Right lobe of liver (tissue), 6 donors: ENCODE data around the gene AKR1C4. TPM values are rescaled to one million over a fixed set of nuclear protein-coding genes. Genes with fewer than 3 reads are reported as not detected.
"Not testable (repeated sequence)": the region's sequence is repeated elsewhere in the genome, so short reads cannot be mapped to it uniquely, and the experiment has no call there.

Source experiments
- ATAC-seq, 4 donors: fragments of 200-7000 bp; cut with Tn5 transposase; one replicate each; pipeline ENCODE4 v1.9.1; 2020; ENCODE audit warnings: mild to moderate bottlenecking in 4 of 4, moderate library complexity in 4 of 4
- DNase-seq, 3 donors: peaks; one replicate each; pipeline ENCODE4 v3.0.0-alpha.2; 2020
- H3K27ac ChIP-seq, 3 donors: fragments of 200-600 bp; one replicate each; pipeline ENCODE4 v1.8.0; 2022
- H3K27me3 ChIP-seq, 2 donors: fragments of 200-600 bp; one replicate each; pipeline ENCODE4 v1.8.0; 2022
- H3K36me3 ChIP-seq, 4 donors: fragments of 200-600 bp; sonication (generic) in 1 of 4; one replicate each; pipeline versions ENCODE4 v1.5.1 to v1.8.0; 2017 to 2022; ENCODE audit warnings: control low read depth in 1 of 4
- H3K4me1 ChIP-seq, 4 donors: fragments of 200-600 bp; sonication (generic) in 1 of 4; one replicate each; pipeline versions ENCODE4 v1.5.1 to v1.8.0; 2017 to 2022; ENCODE audit warnings: control low read depth in 1 of 4
- H3K4me3 ChIP-seq, 3 donors: fragments of 200-600 bp; one replicate each; pipeline ENCODE4 v1.8.0; 2022
- H3K9me3 ChIP-seq, 4 donors: fragments of 200-600 bp; sonication (generic) in 1 of 4; one replicate each; pipeline versions ENCODE4 v1.5.1 to v1.8.0; 2017 to 2022; ENCODE audit warnings: control low read depth in 1 of 4
- POLR2A ChIP-seq: fragments of 450-650 bp; IDR thresholded peaks from one replicate; pipeline ENCODE4 v1.6.1; 2017; ENCODE audit warnings: antibody characterized with exemption, mild to moderate bottlenecking
- WGBS: methylation state at CpG from one replicate; pipeline ENCODE4 v1.1.6; 2018; ENCODE audit warnings: low coverage, low lambda C conversion rate; ENCODE audit not compliant: insufficient coverage; ENCODE audit errors: missing lambda C conversion rate; 5-methylcytosine and 5-hydroxymethylcytosine counted together
- intact Hi-C, 2 donors: fragments of 100-400 bp; cut with DNase I; formaldehyde crosslinking; loops; one replicate each; pipeline versions ENCODE4 v1.11.2 to v1.14.1; 2022
- total RNA-seq, 6 experiments: library from RNA; depleted of rRNA in 2 of 6; stranded (reverse); fragments of >200 nt in 2 of 6; fragmentation: NEBNext Ultra II Directional in 3 of 6; extraction: Animal tissue kit (Norgen Biotek cat#: 25700) in 3 of 6; gene quantifications; one replicate each; pipeline versions ENCODE4 v1.1.0 to v1.2.4, GENCODE V29; 2016 to 2023
- TF ChIP-seq, protein P1 (sequence below), 4 donors: fragments of 200-600 bp in 3 of 4; fragments of 450-650 bp in 1 of 4; IDR thresholded peaks; one replicate each; pipeline versions ENCODE4 v1.5.1 to v1.8.0; 2016 to 2022; ENCODE audit warnings: antibody characterized with exemption in 4 of 4, mild to moderate bottlenecking in 2 of 4
- donor health status: DM: no; HTN: yes; CAD: no.
- donor health status: DM: no; HTN: no; CAD: no.
- donor health status: DM: no; HTN: no; CAD: no.
- donor health status: DM: no; HTN: yes; CAD: no.
- donor health status: DM: no; HTN: yes; CAD: no.

Gene AKR1C4
- total RNA-seq, 6 experiments from 2014 or later: 172 to 471 (median 220) TPM

DNA sequence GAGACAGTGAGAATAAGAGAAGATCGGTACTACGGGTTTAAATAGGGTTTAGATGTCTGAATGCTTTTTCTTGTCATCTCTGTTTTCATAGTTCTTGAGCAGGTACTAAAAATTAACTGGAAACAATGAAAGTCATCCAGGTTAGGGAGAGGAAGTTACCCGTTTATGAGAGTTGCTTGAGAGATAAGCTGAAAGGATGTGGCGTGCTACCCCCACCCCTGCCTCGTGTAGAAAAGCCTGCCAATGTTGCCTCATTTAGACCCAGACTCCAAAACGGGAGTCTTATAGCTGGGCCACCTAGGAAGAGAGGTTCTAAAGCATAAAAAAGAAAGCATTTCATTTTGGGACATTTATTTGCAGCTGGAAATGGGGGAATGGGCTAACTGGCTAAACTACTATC, 10.2 kb downstream of the AKR1C4 start:
- peaks cover 0 to 59% (median 20%) of the 10 kb centered on the region in 4 donors for H3K36me3 ChIP-seq
- no peak overlapping the region for H3K27ac ChIP-seq
- TF ChIP-seq, protein P1, sequence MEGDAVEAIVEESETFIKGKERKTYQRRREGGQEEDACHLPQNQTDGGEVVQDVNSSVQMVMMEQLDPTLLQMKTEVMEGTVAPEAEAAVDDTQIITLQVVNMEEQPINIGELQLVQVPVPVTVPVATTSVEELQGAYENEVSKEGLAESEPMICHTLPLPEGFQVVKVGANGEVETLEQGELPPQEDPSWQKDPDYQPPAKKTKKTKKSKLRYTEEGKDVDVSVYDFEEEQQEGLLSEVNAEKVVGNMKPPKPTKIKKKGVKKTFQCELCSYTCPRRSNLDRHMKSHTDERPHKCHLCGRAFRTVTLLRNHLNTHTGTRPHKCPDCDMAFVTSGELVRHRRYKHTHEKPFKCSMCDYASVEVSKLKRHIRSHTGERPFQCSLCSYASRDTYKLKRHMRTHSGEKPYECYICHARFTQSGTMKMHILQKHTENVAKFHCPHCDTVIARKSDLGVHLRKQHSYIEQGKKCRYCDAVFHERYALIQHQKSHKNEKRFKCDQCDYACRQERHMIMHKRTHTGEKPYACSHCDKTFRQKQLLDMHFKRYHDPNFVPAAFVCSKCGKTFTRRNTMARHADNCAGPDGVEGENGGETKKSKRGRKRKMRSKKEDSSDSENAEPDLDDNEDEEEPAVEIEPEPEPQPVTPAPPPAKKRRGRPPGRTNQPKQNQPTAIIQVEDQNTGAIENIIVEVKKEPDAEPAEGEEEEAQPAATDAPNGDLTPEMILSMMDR (IDR thresholded peaks at IDR 0.05): no peak
- no peak for TF ChIP-seq POLR2A
- intact Hi-C loops: no loop called here
- H3K4me3 ChIP-seq: no peak overlapping the region
- H3K27me3 ChIP-seq: no peaks in the 10 kb centered on the region
- H3K9me3 ChIP-seq: no peaks in the 10 kb centered on the region
- 54% methylated on average over 6 of the region's 6 CpGs for WGBS
- ATAC-seq (no peak), DNase-seq (no peak)
- peaks cover 0 to 14% (median 2%) of the 10 kb centered on the region in 4 donors for H3K4me1 ChIP-seq

DNA sequence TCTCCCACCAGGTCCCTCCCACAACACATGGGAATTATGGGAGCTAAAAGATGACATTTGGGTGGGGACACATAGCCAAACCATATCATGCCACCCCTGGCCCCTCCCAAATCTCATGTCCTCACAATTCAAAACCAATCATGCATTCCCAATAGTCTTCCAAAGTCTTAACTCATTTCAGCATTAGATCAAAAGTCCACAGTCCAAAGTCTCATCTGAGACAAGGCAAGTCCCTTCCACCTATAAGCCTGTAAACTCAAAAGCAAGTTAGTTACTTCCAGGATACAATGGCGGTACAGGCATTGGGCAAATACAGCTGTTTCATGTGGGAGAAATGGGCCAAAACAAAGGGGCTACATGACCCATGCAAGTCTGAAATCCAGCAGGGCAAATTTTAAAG, 13.1 kb downstream of the AKR1C4 start:
- Histone ChIP-seq H3K36me3 (peaks cover 0 to 49% (median 17%) of the 10 kb centered on the region in 4 donors), H3K4me1 (peaks cover 0 to 11% (median 4%) of the 10 kb centered on the region in 4 donors)
- intact Hi-C loops: loop anchor here in 1 of 2 donors (10.0 kb wide), 1 partner anchor 55 kb away; no protein-coding TSS in a partner anchor
- not testable (repeated sequence) for ATAC-seq, H3K27me3 ChIP-seq, H3K27ac ChIP-seq, DNase-seq, H3K9me3 ChIP-seq, H3K4me3 ChIP-seq
- no CpG with 5 or more reads among the region's 1 CpG for WGBS

DNA sequence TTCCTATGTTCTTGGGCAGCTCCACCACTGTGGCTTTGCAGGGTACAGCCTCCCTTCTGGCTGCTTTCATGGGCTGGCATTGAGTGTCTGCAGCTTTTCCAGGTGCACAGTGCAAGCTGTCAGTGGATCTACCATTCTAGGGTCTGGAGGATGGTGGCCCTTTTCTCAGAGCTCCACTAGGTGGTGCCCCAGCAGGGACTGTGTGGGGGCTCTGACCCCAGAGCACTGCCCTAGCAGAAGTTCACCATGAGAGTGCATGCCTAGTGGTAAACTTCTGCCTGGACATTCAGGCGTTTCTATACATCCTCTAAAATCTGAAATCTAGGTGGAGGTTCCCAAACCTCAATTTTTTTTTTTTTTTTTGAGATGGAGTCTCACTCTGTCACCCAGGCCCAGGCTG, 13.6 kb downstream of the AKR1C4 start:
- Histone ChIP-seq H3K36me3 (peaks cover 0 to 44% (median 14%) of the 10 kb centered on the region in 4 donors), H3K4me1 (peaks cover 0 to 11% (median 4%) of the 10 kb centered on the region in 4 donors)
- H3K9me3 ChIP-seq, H3K4me3 ChIP-seq, H3K27ac ChIP-seq, DNase-seq, H3K27me3 ChIP-seq: not testable (repeated sequence)
- TF ChIP-seq, protein P1 (IDR thresholded peaks at IDR 0.05): peak; percentile 10 to 32 (median 22)
- intact Hi-C loops: loop anchor here in 1 of 2 donors (10.0 kb wide), 1 partner anchor 55 kb away; no protein-coding TSS in a partner anchor
- no CpG with 5 or more reads among the region's 1 CpG for WGBS
- ATAC-seq: peak in 2 of 4 donors; percentile 22 to 53

DNA sequence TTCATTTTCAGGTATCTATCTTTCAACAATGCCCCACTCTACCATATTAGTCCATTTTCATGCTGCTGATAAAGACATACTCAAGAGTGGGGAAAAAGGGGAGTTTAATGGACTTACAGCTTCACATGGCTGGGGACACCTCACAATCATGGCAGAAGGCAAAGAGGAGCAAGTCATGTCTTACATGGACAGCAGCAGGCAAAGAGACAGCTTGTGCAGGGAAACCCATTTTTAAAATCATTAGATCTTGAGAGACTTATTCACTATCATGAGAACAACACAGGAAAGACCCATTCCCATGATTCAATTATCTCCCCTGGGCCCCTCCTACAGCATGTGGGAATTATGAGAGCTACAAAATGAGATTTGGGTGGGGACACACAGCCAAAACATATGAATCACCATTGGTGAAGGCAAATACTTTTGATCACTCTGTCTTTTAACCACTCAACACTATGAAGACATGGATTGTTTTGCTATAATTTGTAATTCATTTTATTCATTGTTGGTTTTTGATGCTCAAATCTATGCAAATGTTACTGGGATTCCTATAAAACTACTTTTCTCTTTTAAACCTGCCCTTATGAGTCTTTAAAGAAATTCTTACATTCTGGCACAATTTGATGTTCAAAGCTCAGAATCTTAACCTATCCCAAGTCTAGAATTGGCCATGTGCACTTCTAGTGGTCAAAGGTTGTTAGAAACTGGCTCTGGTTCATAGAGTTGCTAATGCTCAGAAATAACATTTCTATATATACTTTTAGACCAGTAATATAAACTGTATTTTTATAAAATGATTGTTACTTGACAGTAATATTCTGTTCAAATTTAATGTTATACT, 15.3 kb downstream of the AKR1C4 start:
- no peaks in the 10 kb centered on the region for H3K9me3 ChIP-seq
- no peak overlapping the region for H3K4me3 ChIP-seq
- H3K27ac ChIP-seq: peak overlapping the region in 1 of 3 donors; percentile 6
- TF ChIP-seq POLR2A: no peak
- TF ChIP-seq, protein P1 (IDR thresholded peaks at IDR 0.05): no peak
- peak in 2 of 4 donors; percentile 15 to 51 for ATAC-seq
- DNase-seq: no peak
- H3K36me3 ChIP-seq: peaks cover 0 to 40% (median 5%) of the 10 kb centered on the region in 4 donors
- H3K27me3 ChIP-seq: no peaks in the 10 kb centered on the region
- intact Hi-C loops: loop anchor here in 1 of 2 donors (10.0 kb wide), 1 partner anchor 53 kb away; no protein-coding TSS in a partner anchor
- peaks cover 0 to 11% (median 4%) of the 10 kb centered on the region in 4 donors for H3K4me1 ChIP-seq

DNA sequence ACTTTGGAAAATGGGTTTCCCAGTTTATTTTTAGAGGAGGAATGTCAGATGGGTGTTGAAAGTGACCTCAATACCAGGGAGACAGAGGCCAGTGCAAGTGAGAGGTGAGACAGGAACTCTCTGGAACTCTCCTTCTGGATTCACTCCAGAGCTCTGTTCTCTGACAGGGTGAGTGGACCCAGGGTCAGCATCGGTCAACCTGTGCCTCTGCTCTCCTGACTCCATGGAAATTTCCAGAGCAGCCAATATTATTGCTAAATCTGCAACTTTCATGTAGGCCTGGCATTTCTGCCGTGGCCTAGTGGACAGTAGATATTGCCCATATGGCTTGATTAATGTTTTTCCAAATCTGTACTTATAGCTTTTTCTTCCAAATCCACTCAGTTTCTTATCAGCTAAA, 20.2 kb downstream of the AKR1C4 start:
- no peak for TF ChIP-seq POLR2A
- TF ChIP-seq, protein P1 (IDR thresholded peaks at IDR 0.05): no peak
- Histone ChIP-seq H3K9me3 (no peaks in the 10 kb centered on the region), H3K27me3 (no peaks in the 10 kb centered on the region), H3K36me3 (peaks cover 0 to 45% (median 20%) of the 10 kb centered on the region in 4 donors), H3K4me1 (peaks cover 0 to 4% (median 2%) of the 10 kb centered on the region in 4 donors), H3K4me3 (no peak overlapping the region), H3K27ac (peak overlapping the region in 2 of 3 donors; percentile 1 to 66)
- WGBS: 14% methylated on average over 1 of the region's 2 CpGs
- DNase-seq: peak in 1 of 3 donors; percentile 78
- peak; percentile 89 to 96 (median 94) for ATAC-seq
- intact Hi-C loops: loop anchor here in 1 of 2 donors (10.0 kb wide), 1 partner anchor 48 kb away; no protein-coding TSS in a partner anchor
